C4-2B (cell line): ENCODE measurements around the gene DLGAP4.
"Not testable (repeated sequence)": the region's sequence is repeated elsewhere in the genome, so short reads cannot be mapped to it uniquely, and the experiment has no call there.

Experiments
- CTCF ChIP-seq: fragments of 450-650 bp; conservative IDR thresholded peaks from 2 replicates; pipeline ENCODE4 v1.5.1; 2017; ENCODE audit warnings: mild to moderate bottlenecking
- ZFX ChIP-seq: fragments of 450-650 bp; IDR thresholded peaks from 2 replicates; pipeline ENCODE4 v1.6.1; 2017

GRCh38 chr20:36475054-36475453, 168.9 kb downstream of the DLGAP4 start:
- TF ChIP-seq CTCF, ZFX: not testable (repeated sequence)
